Hepatocyte (in vitro differentiated cells): ENCODE data around the gene ZC3H13.

ENCODE experiments used
- CTCF ChIP-seq: fragments of 200-600 bp; sonication (generic); IDR thresholded peaks from 2 replicates; pipeline ENCODE4 v1.5.1; 2016; ENCODE audit warnings: antibody characterized with exemption, mild to moderate bottlenecking; ENCODE audit not compliant: poor library complexity
- EZH2 ChIP-seq: fragments of 200-600 bp; sonication (generic); IDR thresholded peaks from 2 replicates; pipeline ENCODE4 v1.6.1; 2016; ENCODE audit warnings: antibody characterized with exemption, mild to moderate bottlenecking, borderline replicate concordance

- TF ChIP-seq CTCF: no peak
- TF ChIP-seq EZH2: no peak
Observed at GRCh38 chr13:45994752-45995151, 57.8 kb downstream of the ZC3H13 start.
